Measurements from ENCODE around the gene CNST. TPM values are rescaled to one million over a fixed set of nuclear protein-coding genes. Genes with fewer than 3 reads are reported as not detected.

CNST gene
- total and polyA plus RNA-seq, 2 of the 13 experiments (the other 11 are each of a cell fraction or from before 2014, with no cell fraction given) = 6.3 to 12.4 TPM

DNA sequence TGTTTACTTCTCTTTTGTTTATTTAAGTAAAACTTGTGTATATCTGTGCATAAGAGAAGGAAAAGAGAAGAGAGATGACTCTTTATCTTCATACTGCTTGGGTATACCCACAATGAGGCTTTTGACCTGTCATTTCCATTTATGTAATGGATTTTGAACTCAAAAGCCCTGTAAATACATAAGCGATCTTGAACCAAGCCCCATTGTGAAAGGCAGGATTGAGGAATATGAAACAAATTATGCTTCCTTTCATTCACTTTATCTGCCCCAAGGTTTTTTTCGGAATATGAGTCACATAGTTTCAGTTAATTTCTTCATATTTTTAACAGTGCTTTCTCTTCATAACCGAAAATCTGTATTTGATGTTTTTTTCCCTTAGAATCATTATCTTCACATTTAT, 21.4 kb downstream of the CNST start (continued):
- peak; percentile 41 for TF ChIP-seq CEBPG (CRISPR knock-in tag; IDR thresholded peaks at IDR 0.05)
- no peak for TF ChIP-seq HNRNPK (IDR thresholded peaks at IDR 0.05; ENCODE audit: low read depth, low read length, poor library complexity, severe bottlenecking)
- no peak for TF ChIP-seq BHLHE40 (IDR thresholded peaks at IDR 0.05; ENCODE audit: low read length)
- TF ChIP-seq, protein P1, sequence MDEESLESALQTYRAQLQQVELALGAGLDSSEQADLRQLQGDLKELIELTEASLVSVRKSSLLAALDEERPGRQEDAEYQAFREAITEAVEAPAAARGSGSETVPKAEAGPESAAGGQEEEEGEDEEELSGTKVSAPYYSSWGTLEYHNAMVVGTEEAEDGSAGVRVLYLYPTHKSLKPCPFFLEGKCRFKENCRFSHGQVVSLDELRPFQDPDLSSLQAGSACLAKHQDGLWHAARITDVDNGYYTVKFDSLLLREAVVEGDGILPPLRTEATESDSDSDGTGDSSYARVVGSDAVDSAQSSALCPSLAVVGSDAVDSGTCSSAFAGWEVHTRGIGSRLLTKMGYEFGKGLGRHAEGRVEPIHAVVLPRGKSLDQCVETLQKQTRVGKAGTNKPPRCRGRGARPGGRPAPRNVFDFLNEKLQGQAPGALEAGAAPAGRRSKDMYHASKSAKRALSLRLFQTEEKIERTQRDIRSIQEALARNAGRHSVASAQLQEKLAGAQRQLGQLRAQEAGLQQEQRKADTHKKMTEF (CRISPR knock-in tag; IDR thresholded peaks at IDR 0.05) = 0 out of 2 replicates have a peak, but pooled peaks have one; percentile 16
- 0 out of 2 replicates have a peak, but pooled peaks have one; percentile 19 for TF ChIP-seq ZNF264 (CRISPR knock-in tag; IDR thresholded peaks at IDR 0.05)
- peak; percentile 38; the same call in 1 of the 2 replicates for TF ChIP-seq HMG20A (CRISPR knock-in tag; IDR thresholded peaks at IDR 0.05; ENCODE audit: borderline replicate concordance)
- TF ChIP-seq AGO2 (optimal IDR thresholded peaks at IDR 0.05; ENCODE audit: low read depth, low read length) = no peak
- TF ChIP-seq, protein P2, sequence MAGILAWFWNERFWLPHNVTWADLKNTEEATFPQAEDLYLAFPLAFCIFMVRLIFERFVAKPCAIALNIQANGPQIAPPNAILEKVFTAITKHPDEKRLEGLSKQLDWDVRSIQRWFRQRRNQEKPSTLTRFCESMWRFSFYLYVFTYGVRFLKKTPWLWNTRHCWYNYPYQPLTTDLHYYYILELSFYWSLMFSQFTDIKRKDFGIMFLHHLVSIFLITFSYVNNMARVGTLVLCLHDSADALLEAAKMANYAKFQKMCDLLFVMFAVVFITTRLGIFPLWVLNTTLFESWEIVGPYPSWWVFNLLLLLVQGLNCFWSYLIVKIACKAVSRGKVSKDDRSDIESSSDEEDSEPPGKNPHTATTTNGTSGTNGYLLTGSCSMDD (CRISPR knock-in tag; IDR thresholded peaks at IDR 0.05) = no peak
- TF ChIP-seq KAT2B (IDR thresholded peaks at IDR 0.05; ENCODE audit: borderline replicate concordance, low read depth, low read length) = no peak
- no peak for TF ChIP-seq PRMT3 (CRISPR knock-in tag; IDR thresholded peaks at IDR 0.05; ENCODE audit: borderline replicate concordance, low read depth)
- TF ChIP-seq ZNF34 (CRISPR knock-in tag; IDR thresholded peaks at IDR 0.05; ENCODE audit: borderline replicate concordance) = no peak
- TF ChIP-seq ZBTB38 (CRISPR knock-in tag; IDR thresholded peaks at IDR 0.05) = no peak
- TF ChIP-seq SOX6 (IDR thresholded peaks at IDR 0.05) = no peak
- TF ChIP-seq SOX6 (CRISPR knock-in tag; IDR thresholded peaks at IDR 0.05) = peak; percentile 48; the same call in 1 of the 2 replicates
- TF ChIP-seq, protein P3, sequence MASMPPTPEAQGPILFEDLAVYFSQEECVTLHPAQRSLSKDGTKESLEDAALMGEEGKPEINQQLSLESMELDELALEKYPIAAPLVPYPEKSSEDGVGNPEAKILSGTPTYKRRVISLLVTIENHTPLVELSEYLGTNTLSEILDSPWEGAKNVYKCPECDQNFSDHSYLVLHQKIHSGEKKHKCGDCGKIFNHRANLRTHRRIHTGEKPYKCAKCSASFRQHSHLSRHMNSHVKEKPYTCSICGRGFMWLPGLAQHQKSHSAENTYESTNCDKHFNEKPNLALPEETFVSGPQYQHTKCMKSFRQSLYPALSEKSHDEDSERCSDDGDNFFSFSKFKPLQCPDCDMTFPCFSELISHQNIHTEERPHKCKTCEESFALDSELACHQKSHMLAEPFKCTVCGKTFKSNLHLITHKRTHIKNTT (CRISPR knock-in tag; IDR thresholded peaks at IDR 0.05) = no peak
- TF ChIP-seq, protein P4, sequence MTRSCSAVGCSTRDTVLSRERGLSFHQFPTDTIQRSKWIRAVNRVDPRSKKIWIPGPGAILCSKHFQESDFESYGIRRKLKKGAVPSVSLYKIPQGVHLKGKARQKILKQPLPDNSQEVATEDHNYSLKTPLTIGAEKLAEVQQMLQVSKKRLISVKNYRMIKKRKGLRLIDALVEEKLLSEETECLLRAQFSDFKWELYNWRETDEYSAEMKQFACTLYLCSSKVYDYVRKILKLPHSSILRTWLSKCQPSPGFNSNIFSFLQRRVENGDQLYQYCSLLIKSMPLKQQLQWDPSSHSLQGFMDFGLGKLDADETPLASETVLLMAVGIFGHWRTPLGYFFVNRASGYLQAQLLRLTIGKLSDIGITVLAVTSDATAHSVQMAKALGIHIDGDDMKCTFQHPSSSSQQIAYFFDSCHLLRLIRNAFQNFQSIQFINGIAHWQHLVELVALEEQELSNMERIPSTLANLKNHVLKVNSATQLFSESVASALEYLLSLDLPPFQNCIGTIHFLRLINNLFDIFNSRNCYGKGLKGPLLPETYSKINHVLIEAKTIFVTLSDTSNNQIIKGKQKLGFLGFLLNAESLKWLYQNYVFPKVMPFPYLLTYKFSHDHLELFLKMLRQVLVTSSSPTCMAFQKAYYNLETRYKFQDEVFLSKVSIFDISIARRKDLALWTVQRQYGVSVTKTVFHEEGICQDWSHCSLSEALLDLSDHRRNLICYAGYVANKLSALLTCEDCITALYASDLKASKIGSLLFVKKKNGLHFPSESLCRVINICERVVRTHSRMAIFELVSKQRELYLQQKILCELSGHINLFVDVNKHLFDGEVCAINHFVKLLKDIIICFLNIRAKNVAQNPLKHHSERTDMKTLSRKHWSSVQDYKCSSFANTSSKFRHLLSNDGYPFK (CRISPR knock-in tag; IDR thresholded peaks at IDR 0.05; ENCODE audit: borderline replicate concordance) = no peak
- TF ChIP-seq SKI (IDR thresholded peaks at IDR 0.05; ENCODE audit: partially characterized antibody) = peak; percentile 19
- no peak for TF ChIP-seq NFKB2 (CRISPR knock-in tag; IDR thresholded peaks at IDR 0.05; ENCODE audit: borderline replicate concordance)
- no peak for TF ChIP-seq TEAD2 (CRISPR knock-in tag; IDR thresholded peaks at IDR 0.05)
- no peak for TF ChIP-seq ZNF317 (CRISPR knock-in tag; IDR thresholded peaks at IDR 0.05)
- no peak for TF ChIP-seq ZNF30 (CRISPR knock-in tag; IDR thresholded peaks at IDR 0.05)
- no peak for TF ChIP-seq ZNF180 (CRISPR knock-in tag; IDR thresholded peaks at IDR 0.05; ENCODE audit: borderline replicate concordance, low read depth)
- TF ChIP-seq, protein P5, sequence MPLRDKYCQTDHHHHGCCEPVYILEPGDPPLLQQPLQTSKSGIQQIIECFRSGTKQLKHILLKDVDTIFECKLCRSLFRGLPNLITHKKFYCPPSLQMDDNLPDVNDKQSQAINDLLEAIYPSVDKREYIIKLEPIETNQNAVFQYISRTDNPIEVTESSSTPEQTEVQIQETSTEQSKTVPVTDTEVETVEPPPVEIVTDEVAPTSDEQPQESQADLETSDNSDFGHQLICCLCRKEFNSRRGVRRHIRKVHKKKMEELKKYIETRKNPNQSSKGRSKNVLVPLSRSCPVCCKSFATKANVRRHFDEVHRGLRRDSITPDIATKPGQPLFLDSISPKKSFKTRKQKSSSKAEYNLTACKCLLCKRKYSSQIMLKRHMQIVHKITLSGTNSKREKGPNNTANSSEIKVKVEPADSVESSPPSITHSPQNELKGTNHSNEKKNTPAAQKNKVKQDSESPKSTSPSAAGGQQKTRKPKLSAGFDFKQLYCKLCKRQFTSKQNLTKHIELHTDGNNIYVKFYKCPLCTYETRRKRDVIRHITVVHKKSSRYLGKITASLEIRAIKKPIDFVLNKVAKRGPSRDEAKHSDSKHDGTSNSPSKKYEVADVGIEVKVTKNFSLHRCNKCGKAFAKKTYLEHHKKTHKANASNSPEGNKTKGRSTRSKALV (CRISPR knock-in tag; IDR thresholded peaks at IDR 0.05) = 0 out of 2 replicates have a peak, but pooled peaks have one; percentile 20
- TF ChIP-seq ZNF530 (CRISPR knock-in tag; IDR thresholded peaks at IDR 0.05; ENCODE audit: low read depth) = no peak

Data from HepG2 (cell line).